Skeletal muscle tissue (tissue), 4 donors: ENCODE measurements around the gene NCEH1. TPM values are rescaled to one million over a fixed set of nuclear protein-coding genes. Genes with fewer than 3 reads are reported as not detected.
A peak's percentile ranks its signal among the peaks of the same experiment; 100 is the strongest.

Experiments
- H3K27ac ChIP-seq: one replicate; pipeline ENCODE4 v1.7.0; 2013; ENCODE audit warnings: mild to moderate bottlenecking, low read depth, low read length, inconsistent platforms
- H3K27me3 ChIP-seq, 3 donors: one replicate each; pipeline ENCODE4 v1.7.0; 2013; ENCODE audit warnings: low read length in 3 of 3; ENCODE audit not compliant: control insufficient read depth in 3 of 3, insufficient read depth in 3 of 3
- H3K36me3 ChIP-seq, 3 donors: one replicate each; pipeline ENCODE4 v1.7.0; 2013; ENCODE audit warnings: low read length in 3 of 3; ENCODE audit not compliant: control insufficient read depth in 3 of 3, insufficient read depth in 3 of 3
- H3K4me1 ChIP-seq, 3 donors: one replicate each; pipeline ENCODE4 v1.7.0; 2013; ENCODE audit warnings: low read length in 3 of 3, mild to moderate bottlenecking in 3 of 3; ENCODE audit not compliant: control insufficient read depth in 3 of 3, insufficient read depth in 3 of 3
- H3K4me3 ChIP-seq, 3 donors: one replicate each; pipeline ENCODE4 v1.7.0; 2013; ENCODE audit warnings: low read length in 3 of 3
- H3K9ac ChIP-seq, 3 donors: one replicate each; pipeline ENCODE4 v1.7.0; 2013; ENCODE audit warnings: low read length in 3 of 3, mild to moderate bottlenecking in 3 of 3, moderate library complexity in 2 of 3, low read depth in 1 of 3
- H3K9me3 ChIP-seq, 3 donors: one replicate each; pipeline ENCODE4 v1.7.0; 2013; ENCODE audit warnings: low read length in 3 of 3; ENCODE audit not compliant: control insufficient read depth in 3 of 3
- total RNA-seq: library from RNA; depleted of rRNA; stranded (reverse); fragments of >200 nt; gene quantifications from one replicate; pipeline ENCODE4 v1.2.3, GENCODE V29; 2014
- donor health status: Osteomylitis.

The NCEH1 gene
- total RNA-seq, 1 donor from 2014 or later = 1.6 TPM

DNA sequence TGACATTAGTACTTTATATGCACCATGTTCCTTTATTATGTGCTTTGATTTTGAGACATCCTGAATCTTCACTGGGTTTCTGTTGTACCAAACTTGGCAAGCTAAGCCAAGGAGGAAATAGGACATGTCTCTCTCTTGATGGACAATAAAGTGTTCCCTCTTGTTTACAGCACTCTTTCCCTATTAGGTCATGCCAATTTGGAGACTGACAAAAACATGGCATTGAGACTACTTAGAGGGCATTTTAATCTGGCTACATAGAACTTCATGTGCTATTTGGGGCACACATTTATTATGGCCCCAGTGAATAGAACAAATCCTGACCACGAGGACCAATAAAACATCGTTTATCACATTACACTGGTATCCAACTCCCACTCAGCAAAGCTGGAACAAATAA lies 102.3 kb downstream of the NCEH1 start:
- Histone ChIP-seq H3K27ac (no peak overlapping the region), H3K36me3 (no peaks in the 10 kb centered on the region), H3K9me3 (no peaks in the 10 kb centered on the region), H3K4me1 (no peaks in the 10 kb centered on the region), H3K27me3 (no peaks in the 10 kb centered on the region), H3K9ac (no peak overlapping the region), H3K4me3 (no peak overlapping the region)

DNA sequence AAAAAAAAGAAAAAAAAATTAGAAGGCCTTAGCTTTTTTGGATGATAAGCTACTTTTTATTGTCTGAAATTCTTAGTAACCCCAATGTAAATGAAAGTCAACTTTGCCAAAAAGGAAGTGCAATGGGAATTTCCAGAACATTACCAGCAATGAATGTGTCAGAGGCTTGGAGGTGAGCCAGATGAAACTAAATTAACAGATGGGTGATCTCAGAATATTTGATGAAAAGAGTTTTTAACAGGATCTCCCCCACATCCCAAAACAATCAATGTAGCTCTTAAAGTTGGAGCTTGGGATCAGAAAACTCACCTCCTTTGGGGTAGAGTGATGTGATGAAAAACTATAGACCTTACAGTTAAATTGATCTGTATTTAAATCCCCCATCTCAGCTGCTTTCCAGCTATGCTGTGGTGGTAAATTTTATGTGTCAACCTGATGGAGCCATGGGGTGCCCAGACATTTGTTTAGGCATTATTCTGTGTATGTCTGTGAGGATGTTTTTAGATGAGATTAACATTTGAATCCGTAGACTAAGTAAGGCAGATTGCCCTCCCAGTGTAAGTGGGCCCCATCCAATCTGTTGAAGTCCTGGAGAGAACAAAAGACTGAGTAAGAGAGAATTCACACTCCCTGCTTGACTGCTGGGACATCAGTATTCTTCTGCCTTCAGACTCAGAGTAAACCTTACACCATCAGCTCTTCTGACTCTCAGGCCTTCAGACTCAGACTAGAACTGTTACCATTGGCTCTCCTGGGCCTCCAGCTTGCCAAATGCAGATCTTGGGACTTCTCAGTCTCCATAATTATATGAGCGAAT lies 103.4 kb downstream of the NCEH1 start:
- H3K36me3 ChIP-seq = no peaks in the 10 kb centered on the region
- no peaks in the 10 kb centered on the region for H3K27me3 ChIP-seq
- no peak overlapping the region for H3K9ac ChIP-seq
- no peak overlapping the region for H3K4me3 ChIP-seq
- H3K9me3 ChIP-seq = no peaks in the 10 kb centered on the region
- peak overlapping the region; percentile 55 for H3K27ac ChIP-seq
- no peaks in the 10 kb centered on the region for H3K4me1 ChIP-seq

DNA sequence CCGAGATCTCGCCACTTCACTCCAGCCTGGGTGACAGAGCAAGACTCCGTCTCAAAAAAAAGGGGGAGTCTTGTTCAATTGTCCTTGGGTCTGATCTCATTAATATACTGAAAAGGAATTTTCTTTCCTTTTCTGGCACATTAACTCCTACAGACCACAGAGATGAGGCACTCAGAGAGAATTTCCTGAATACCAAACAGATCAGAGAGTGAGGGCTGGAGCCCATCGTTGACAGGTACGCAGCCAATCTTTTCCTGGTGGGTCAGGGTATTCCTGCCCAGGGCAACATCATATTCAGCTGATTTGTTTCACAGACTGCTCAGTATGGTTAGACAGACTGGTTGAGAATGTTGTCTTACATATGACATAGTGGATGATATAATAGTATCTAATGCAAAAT lies 104.8 kb downstream of the NCEH1 start:
- Histone ChIP-seq H3K36me3 (no peaks in the 10 kb centered on the region), H3K27me3 (no peaks in the 10 kb centered on the region)

DNA sequence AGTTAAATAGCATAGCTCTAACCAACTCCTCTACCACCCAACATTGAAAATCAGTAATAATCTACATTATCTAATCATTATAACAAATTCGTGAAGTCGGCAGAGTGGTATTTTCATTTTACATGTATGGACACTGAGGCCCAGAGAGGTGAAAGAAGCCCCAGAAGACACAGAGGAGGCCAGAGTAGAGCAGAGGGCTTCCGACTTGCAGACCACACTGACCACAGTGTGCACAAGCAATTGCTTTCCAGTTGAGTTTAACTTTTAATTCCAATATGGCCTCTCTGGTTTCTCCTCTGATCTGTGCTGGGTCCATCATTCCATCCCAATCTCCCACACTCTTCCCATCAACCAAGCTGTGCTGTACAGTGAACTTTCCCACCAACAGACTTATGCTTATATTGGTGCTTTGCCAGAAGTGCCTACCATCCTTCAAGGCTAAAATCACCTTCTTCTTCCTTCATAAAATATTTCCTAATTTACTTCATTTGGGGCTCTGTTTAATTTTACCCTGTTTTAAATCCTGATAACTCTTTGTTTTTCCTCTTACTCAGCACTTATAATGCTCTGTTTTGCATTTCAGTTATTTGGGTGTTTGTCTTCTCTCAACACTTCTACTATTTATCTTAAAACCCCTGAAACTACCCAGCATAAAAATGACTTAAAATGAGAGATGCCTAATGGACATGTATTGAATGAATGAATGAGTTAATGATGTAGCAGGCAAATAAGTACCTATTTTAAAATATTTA lies 105.8 kb downstream of the NCEH1 start:
- Histone ChIP-seq H3K27me3 (no peaks in the 10 kb centered on the region), H3K27ac (no peak overlapping the region), H3K36me3 (no peaks in the 10 kb centered on the region), H3K4me3 (no peak overlapping the region), H3K4me1 (no peaks in the 10 kb centered on the region), H3K9me3 (no peaks in the 10 kb centered on the region), H3K9ac (no peak overlapping the region)

More for the DNA sequence above, 104.8 kb downstream of the NCEH1 start:
- Histone ChIP-seq H3K9me3 (no peaks in the 10 kb centered on the region), H3K27ac (no peak overlapping the region), H3K4me1 (no peaks in the 10 kb centered on the region), H3K9ac (no peak overlapping the region), H3K4me3 (no peak overlapping the region)

- Histone ChIP-seq H3K4me3 (no peak overlapping the region), H3K4me1 (no peaks in the 10 kb centered on the region), H3K9ac (no peak overlapping the region), H3K36me3 (no peaks in the 10 kb centered on the region), H3K27me3 (no peaks in the 10 kb centered on the region), H3K9me3 (no peaks in the 10 kb centered on the region), H3K27ac (no peak overlapping the region)
Measured at GRCh38 chr3:172601066-172601832, 109.6 kb downstream of the NCEH1 start.

- Histone ChIP-seq H3K9ac (no peak overlapping the region), H3K9me3 (no peaks in the 10 kb centered on the region)
Measured at GRCh38 chr3:172600644-172601065, 110.2 kb downstream of the NCEH1 start.

GRCh38 chr3:172598904-172599303 lies 112.0 kb downstream of the NCEH1 start:
- Histone ChIP-seq H3K9ac (no peak overlapping the region), H3K27me3 (no peaks in the 10 kb centered on the region), H3K9me3 (no peaks in the 10 kb centered on the region), H3K27ac (no peak overlapping the region), H3K4me3 (no peak overlapping the region), H3K4me1 (peaks cover 2 to 11% (median 6%) of the 10 kb centered on the region in 3 donors), H3K36me3 (no peaks in the 10 kb centered on the region)

More at GRCh38 chr3:172600644-172601065, 110.2 kb downstream of the NCEH1 start:
- no peaks in the 10 kb centered on the region for H3K27me3 ChIP-seq
- H3K36me3 ChIP-seq = no peaks in the 10 kb centered on the region
- no peak overlapping the region for H3K4me3 ChIP-seq
- H3K4me1 ChIP-seq = no peaks in the 10 kb centered on the region
- no peak overlapping the region for H3K27ac ChIP-seq

DNA sequence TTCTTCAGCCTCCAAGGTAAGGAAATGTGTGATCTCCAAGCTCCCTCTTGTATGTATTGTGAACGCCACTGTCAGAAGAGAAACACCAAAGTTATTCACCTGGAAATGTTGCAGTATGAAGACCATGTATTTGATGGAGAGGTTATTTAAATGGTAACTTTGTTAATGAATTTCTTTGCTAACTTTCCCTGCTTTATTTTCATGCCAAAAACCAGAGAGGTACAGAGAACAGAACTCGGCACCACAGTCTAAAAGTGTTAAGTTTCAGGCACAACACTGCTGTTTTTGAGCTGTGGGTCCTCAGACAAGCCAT lies 114.5 kb downstream of the NCEH1 start:
- H3K9ac ChIP-seq = no peak overlapping the region
- H3K27ac ChIP-seq = no peak overlapping the region
- H3K9me3 ChIP-seq = no peaks in the 10 kb centered on the region
- H3K4me1 ChIP-seq = peaks cover 2 to 11% (median 6%) of the 10 kb centered on the region in 3 donors
- H3K4me3 ChIP-seq = no peak overlapping the region
- H3K27me3 ChIP-seq = no peaks in the 10 kb centered on the region
- no peaks in the 10 kb centered on the region for H3K36me3 ChIP-seq

GRCh38 chr3:172595664-172596393 lies 115.0 kb downstream of the NCEH1 start:
- peaks cover 2 to 11% (median 6%) of the 10 kb centered on the region in 3 donors for H3K4me1 ChIP-seq
- H3K27me3 ChIP-seq = no peaks in the 10 kb centered on the region
- H3K9me3 ChIP-seq = no peaks in the 10 kb centered on the region
- H3K9ac ChIP-seq = peak overlapping the region; percentile 27 to 55 (median 36)
- H3K4me3 ChIP-seq = peak overlapping the region; percentile 37 to 50 (median 44)
- H3K27ac ChIP-seq = peak overlapping the region; percentile 67
- H3K36me3 ChIP-seq = no peaks in the 10 kb centered on the region
